Measurements from ENCODE around the gene ABCF2. TPM values are rescaled to one million over a fixed set of nuclear protein-coding genes. Genes with fewer than 3 reads are reported as not detected.

ABCF2 gene
- total RNA-seq, 1 donor: 9.7 TPM

DNA sequence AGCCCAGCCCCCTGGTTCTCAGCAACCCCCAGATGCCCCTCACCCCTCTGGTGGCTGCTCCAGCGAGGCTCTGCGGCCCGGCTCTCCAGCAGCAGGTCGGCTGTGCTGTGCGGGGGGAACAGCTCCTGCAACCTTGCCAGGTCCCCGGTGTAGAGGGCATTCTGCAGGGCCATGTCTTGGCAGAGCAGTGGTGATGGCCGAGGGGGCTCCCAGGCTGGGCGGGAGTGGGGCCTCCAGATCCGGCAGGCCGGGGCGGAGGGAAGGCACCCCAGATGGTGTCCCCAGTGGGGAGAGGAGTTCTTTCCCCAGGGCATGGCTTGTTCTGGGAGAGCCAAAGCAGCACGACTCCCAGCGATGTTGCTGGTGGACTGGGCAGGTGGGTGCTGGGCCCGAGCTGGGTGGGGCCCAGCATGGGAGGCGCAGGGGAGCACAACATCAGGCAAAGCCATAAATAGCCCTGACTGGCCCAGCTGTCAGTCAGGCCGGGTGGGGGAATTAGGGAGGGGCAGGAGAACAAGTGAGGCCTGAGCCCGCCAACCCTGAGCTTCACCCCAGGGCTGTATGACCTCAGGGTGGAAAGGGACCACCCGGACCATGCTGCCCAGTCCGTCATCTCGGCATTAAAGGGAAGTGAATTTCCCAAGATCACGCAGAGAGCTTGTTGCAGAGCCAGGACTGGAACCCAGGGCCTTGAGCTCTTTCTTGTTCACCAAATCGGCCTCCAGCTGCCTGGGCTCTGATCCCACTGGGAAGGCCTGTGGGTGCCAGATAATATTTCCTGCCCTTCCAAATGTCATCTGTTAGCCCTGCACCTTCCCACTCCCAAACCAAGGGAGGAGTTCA is 39.4 kb downstream of the ABCF2 start:
- no peaks in the 10 kb centered on the region for H3K27me3 ChIP-seq (ENCODE audit: insufficient read depth, low read length)
- H3K4me1 ChIP-seq (ENCODE audit: insufficient read depth, low read length): no peaks in the 10 kb centered on the region
- no peak overlapping the region for H3K4me3 ChIP-seq (ENCODE audit: low read length)
- H3K9me3 ChIP-seq (ENCODE audit: low read depth, low read length): no peaks in the 10 kb centered on the region

GRCh38 chr7:151186640-151187408 is 40.2 kb downstream of the ABCF2 start, which contains the start of gene ASB10:
Gene ASB10, minus strand, starts transcription at chr7:151187250. Its CDS starts 120 bp downstream, at chr7:151187130.
- H3K4me3 ChIP-seq (ENCODE audit: low read length): no peak within 1 kb of the TSS
- no peaks in the 10 kb centered on the region for H3K9me3 ChIP-seq (ENCODE audit: low read depth, low read length)
- H3K4me1 ChIP-seq (ENCODE audit: insufficient read depth, low read length): no peaks in the 10 kb centered on the region
- no peaks in the 10 kb centered on the region for H3K27me3 ChIP-seq (ENCODE audit: insufficient read depth, low read length)

DNA sequence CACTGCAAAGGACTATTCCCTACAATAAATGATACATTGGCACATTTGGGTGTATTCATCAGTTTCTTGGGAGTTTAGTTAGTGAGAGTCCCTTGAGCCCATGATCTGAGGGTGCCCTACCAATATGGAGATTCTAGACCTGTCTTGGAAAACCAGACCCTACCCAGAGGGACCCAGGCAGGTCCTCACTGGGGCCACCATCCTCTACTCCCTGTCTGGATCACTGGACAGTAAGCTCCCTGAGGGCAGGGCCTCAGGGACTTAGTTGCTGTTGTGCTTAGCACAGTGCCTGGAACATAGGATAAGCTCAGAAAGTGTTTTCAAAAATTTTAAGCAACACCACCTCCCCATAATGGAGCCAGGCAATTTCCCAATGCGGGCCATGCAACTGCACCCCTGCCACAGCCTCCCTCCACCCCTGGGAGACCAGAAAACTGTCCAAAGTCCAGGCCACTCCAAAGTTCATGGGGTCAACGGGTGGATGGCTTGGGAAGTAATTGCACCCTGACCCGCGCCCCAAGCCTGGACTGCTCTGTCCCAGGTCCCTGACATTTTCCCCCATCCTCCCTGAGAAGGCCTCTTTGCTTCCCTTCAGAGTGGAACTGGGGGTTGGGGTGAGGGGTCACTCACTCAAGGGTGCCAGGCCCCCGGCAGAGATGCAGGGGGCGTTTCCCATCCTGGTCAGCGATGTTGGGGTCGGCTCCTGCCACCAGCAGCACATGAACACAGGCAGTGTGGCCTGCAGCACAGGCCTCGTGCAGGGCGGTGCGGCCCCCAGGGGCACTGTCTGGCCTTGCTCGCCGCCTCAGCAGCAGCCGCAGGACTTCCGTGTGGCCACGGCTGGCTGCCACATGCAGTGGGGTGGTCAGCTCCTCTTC is 41.0 kb downstream of the ABCF2 start:
- no peaks in the 10 kb centered on the region for H3K27me3 ChIP-seq (ENCODE audit: insufficient read depth, low read length)
- H3K4me3 ChIP-seq (ENCODE audit: low read length): no peak overlapping the region
- H3K9me3 ChIP-seq (ENCODE audit: low read depth, low read length): no peaks in the 10 kb centered on the region
- no peaks in the 10 kb centered on the region for H3K4me1 ChIP-seq (ENCODE audit: insufficient read depth, low read length)

- Histone ChIP-seq H3K9me3 (ENCODE audit: low read depth, low read length) (no peaks in the 10 kb centered on the region), H3K4me1 (ENCODE audit: insufficient read depth, low read length) (no peaks in the 10 kb centered on the region), H3K4me3 (ENCODE audit: low read length) (no peak overlapping the region), H3K27me3 (ENCODE audit: insufficient read depth, low read length) (no peaks in the 10 kb centered on the region)
Observed at GRCh38 chr7:151181011-151181431, 46.0 kb downstream of the ABCF2 start.

DNA sequence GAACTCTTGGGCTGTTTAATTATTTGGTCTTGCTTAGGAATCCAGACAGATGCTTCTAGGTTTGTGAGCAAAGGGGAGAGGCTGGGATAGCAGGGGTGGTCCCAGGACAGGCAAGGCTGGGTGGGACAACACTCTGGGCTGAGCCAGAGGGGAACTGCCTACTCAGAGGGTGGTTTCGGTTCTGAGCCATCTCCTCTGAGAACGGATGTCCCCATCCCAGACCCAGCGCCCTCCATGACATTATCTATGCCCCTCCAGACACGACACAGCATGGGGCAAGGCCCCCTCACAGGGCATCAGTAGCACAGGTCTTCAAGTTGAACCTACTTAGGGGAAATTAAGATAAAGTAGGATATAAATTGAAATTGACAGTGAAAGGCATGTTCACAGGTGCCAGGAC is 47.1 kb downstream of the ABCF2 start:
- H3K4me3 ChIP-seq (ENCODE audit: low read length): no peak overlapping the region
- H3K9me3 ChIP-seq (ENCODE audit: low read depth, low read length): no peaks in the 10 kb centered on the region
- no peaks in the 10 kb centered on the region for H3K27me3 ChIP-seq (ENCODE audit: insufficient read depth, low read length)
- no peaks in the 10 kb centered on the region for H3K4me1 ChIP-seq (ENCODE audit: insufficient read depth, low read length)

- no peak overlapping the region for H3K4me3 ChIP-seq (ENCODE audit: low read length)
Observed at GRCh38 chr7:151179287-151179860, 47.6 kb downstream of the ABCF2 start.

DNA sequence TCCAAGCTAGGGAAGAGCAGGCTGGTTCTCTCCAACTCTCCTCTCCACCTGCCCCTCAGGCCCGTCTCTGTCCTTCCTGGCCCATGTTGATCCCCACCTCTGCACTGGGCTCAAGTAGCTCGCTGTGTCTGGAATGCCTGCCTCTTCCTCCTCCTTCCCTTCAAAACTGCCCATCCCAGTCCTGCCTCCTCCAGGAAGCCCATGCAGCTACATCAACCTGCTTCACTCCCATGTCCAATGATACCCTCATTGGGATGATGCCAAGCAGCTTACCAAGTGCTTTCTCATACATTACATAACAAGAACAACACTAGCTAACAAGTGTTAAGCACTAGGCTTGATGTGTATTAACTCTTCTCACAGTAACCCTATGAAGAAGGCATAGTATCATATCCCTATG is 48.2 kb downstream of the ABCF2 start:
- H3K27me3 ChIP-seq (ENCODE audit: insufficient read depth, low read length): no peaks in the 10 kb centered on the region
- H3K4me1 ChIP-seq (ENCODE audit: insufficient read depth, low read length): no peaks in the 10 kb centered on the region

More at GRCh38 chr7:151179287-151179860, 47.6 kb downstream of the ABCF2 start:
- Histone ChIP-seq H3K4me1 (ENCODE audit: insufficient read depth, low read length) (no peaks in the 10 kb centered on the region), H3K27me3 (ENCODE audit: insufficient read depth, low read length) (no peaks in the 10 kb centered on the region), H3K9me3 (ENCODE audit: low read depth, low read length) (no peaks in the 10 kb centered on the region)

GRCh38 chr7:151178236-151178635 is 48.8 kb downstream of the ABCF2 start:
- H3K4me3 ChIP-seq (ENCODE audit: low read length): no peak overlapping the region
- no peaks in the 10 kb centered on the region for H3K9me3 ChIP-seq (ENCODE audit: low read depth, low read length)
- H3K4me1 ChIP-seq (ENCODE audit: insufficient read depth, low read length): no peaks in the 10 kb centered on the region
- no peaks in the 10 kb centered on the region for H3K27me3 ChIP-seq (ENCODE audit: insufficient read depth, low read length)

More for the DNA sequence above, 48.2 kb downstream of the ABCF2 start:
- H3K4me3 ChIP-seq (ENCODE audit: low read length): no peak overlapping the region
- no peaks in the 10 kb centered on the region for H3K9me3 ChIP-seq (ENCODE audit: low read depth, low read length)

DNA sequence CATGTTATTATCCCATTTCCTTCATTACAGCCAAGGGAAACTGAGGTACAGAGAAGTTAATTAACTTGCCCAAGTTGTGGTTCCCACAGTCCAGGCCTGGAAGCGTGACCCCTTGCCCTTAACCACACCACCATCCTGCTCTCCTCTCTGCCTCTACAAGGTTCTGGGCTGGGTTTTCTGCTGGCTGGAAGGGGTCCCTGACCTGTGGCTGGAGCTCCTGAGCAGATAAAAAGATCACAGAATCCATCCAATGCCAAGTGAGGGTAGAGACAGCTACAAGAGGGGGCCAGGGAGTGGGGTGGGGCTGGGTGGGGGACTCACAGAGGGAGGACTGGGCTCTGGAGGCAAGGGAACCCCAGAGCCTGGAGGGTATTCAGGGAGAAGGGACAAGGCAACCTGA is 49.7 kb downstream of the ABCF2 start:
- peaks cover 1% of the 10 kb centered on the region for H3K27me3 ChIP-seq (ENCODE audit: insufficient read depth, low read length)
- no peaks in the 10 kb centered on the region for H3K4me1 ChIP-seq (ENCODE audit: insufficient read depth, low read length)
- no peak overlapping the region for H3K4me3 ChIP-seq (ENCODE audit: low read length)
- no peaks in the 10 kb centered on the region for H3K9me3 ChIP-seq (ENCODE audit: low read depth, low read length)

DNA sequence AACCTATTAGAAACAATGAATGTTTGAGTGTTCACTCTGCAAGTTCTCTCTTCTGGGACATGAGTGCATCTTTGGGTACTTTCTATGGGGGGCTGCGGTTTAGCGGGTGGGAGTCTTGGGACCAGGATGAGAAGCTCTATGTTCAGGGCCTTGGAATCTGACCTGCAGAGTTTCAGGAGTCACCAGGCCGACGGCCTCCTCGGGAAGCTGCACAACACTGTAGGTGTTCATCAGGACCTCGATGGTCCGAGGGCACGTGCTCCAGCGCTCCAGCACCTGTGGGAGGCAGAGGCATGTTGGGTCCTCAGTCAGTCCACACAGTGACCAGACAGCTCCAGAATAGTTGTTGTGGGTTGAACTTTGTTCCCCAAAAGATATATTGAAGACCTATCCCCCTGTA is 50.6 kb downstream of the ABCF2 start:
- Histone ChIP-seq H3K9me3 (ENCODE audit: low read depth, low read length) (no peaks in the 10 kb centered on the region), H3K4me1 (ENCODE audit: insufficient read depth, low read length) (no peaks in the 10 kb centered on the region), H3K27me3 (ENCODE audit: insufficient read depth, low read length) (peaks cover 5% of the 10 kb centered on the region), H3K4me3 (ENCODE audit: low read length) (no peak overlapping the region)

GRCh38 chr7:151175793-151176311 is 51.2 kb downstream of the ABCF2 start:
- Histone ChIP-seq H3K4me3 (ENCODE audit: low read length) (no peak overlapping the region), H3K27me3 (ENCODE audit: insufficient read depth, low read length) (peaks cover 5% of the 10 kb centered on the region), H3K4me1 (ENCODE audit: insufficient read depth, low read length) (no peaks in the 10 kb centered on the region), H3K9me3 (ENCODE audit: low read depth, low read length) (no peaks in the 10 kb centered on the region)

- no peaks in the 10 kb centered on the region for H3K9me3 ChIP-seq (ENCODE audit: low read depth, low read length)
Observed at GRCh38 chr7:151175047-151175792, 51.8 kb downstream of the ABCF2 start.

DNA sequence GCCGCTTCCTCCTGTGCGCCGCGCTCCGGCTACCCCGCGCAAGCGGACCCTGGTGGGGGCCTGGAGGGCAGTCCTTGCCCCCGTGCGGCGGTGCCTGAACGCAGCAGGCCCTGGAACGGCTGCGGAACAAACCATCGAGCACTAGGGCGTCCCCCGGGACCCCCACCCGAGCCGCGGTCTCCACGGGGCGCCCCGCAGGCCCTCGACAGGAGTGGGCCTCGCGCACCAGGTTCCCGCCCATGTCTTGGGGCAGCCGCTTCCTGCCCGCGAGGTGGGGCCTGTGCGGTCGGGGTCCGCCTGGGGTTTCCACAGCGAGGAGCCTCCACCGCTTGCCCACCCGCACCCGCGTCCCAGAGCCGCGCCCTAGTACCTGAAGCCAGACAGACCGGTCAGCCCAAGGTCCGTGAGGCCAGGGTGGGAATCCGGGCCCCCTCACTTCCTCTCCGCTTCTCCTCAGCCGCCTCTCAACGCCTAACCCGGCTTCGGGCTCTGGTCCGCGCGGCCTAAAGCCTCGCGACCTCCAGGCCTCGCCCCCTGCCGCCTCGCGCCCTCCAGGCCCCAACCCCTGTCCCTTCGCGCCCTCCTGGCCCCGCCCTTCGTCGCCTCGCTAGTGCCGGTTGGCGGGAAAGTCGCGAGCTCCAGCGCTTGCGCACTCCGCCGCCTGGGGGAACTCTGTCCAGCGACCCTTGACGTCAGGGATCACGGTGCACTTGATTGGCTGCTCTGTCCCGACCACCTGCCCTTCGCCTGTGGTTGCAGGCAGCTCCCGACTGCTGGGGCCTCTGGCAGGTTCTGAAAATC is 52.6 kb downstream of the ABCF2 start:
- Histone ChIP-seq H3K9me3 (ENCODE audit: low read depth, low read length) (no peaks in the 10 kb centered on the region), H3K4me1 (ENCODE audit: insufficient read depth, low read length) (no peaks in the 10 kb centered on the region), H3K4me3 (ENCODE audit: low read length) (no peak overlapping the region), H3K27me3 (ENCODE audit: insufficient read depth, low read length) (peaks cover 11% of the 10 kb centered on the region)

More at GRCh38 chr7:151175047-151175792, 51.8 kb downstream of the ABCF2 start:
- no peaks in the 10 kb centered on the region for H3K4me1 ChIP-seq (ENCODE audit: insufficient read depth, low read length)
- H3K4me3 ChIP-seq (ENCODE audit: low read length): no peak overlapping the region
- peaks cover 5% of the 10 kb centered on the region for H3K27me3 ChIP-seq (ENCODE audit: insufficient read depth, low read length)
